Measurements from ENCODE around the gene SP9. TPM values are rescaled to one million over a fixed set of nuclear protein-coding genes. Genes with fewer than 3 reads are reported as not detected.

The SP9 gene
- total RNA-seq, 6 experiments from 2014 or later: not detected

GRCh38 chr2:174364628-174365027 is 29.9 kb downstream of the SP9 start:
- Histone ChIP-seq H3K9me3 (no peaks in the 10 kb centered on the region), H3K27ac (no peak overlapping the region), H3K4me1 (no peaks in the 10 kb centered on the region), H3K27me3 (no peaks in the 10 kb centered on the region), H3K36me3 (no peaks in the 10 kb centered on the region), H3K4me3 (no peak overlapping the region)
- DNase-seq (no peak), ATAC-seq (no peak)
- TF ChIP-seq POLR2A (IDR thresholded peaks at IDR 0.05) (no peak), CTCF (IDR thresholded peaks at IDR 0.05) (no peak)
- intact Hi-C loops (cut with DNase I): no loop called here
- WGBS (ENCODE audit: insufficient coverage, low coverage, low lambda C conversion rate, missing lambda C conversion rate): 100% methylated on average over 2 of the region's 2 CpGs

GRCh38 chr2:174365571-174365970 is 30.8 kb downstream of the SP9 start:
- WGBS (ENCODE audit: insufficient coverage, low coverage, low lambda C conversion rate, missing lambda C conversion rate): 100% methylated on average over 2 of the region's 2 CpGs

GRCh38 chr2:174368691-174369090 is 33.9 kb downstream of the SP9 start:
- intact Hi-C loops (cut with DNase I): no loop called here
- TF ChIP-seq POLR2A (IDR thresholded peaks at IDR 0.05): no peak
- TF ChIP-seq CTCF (IDR thresholded peaks at IDR 0.05): no peak
- Histone ChIP-seq H3K4me1 (no peaks in the 10 kb centered on the region), H3K27ac (no peak overlapping the region), H3K36me3 (peaks cover 0 to 13% (median 0%) of the 10 kb centered on the region in 4 donors), H3K27me3 (no peaks in the 10 kb centered on the region), H3K4me3 (no peak overlapping the region), H3K9me3 (no peaks in the 10 kb centered on the region)
- ATAC-seq (no peak), DNase-seq (no peak)
- 100% methylated on average over 1 of the region's 1 CpG for WGBS (ENCODE audit: insufficient coverage, low coverage, low lambda C conversion rate, missing lambda C conversion rate)

More at GRCh38 chr2:174365571-174365970, 30.8 kb downstream of the SP9 start:
- Histone ChIP-seq H3K27me3 (no peaks in the 10 kb centered on the region), H3K4me1 (no peaks in the 10 kb centered on the region), H3K36me3 (no peaks in the 10 kb centered on the region), H3K4me3 (no peak overlapping the region), H3K27ac (no peak overlapping the region), H3K9me3 (no peaks in the 10 kb centered on the region)
- ATAC-seq (no peak), DNase-seq (no peak)
- intact Hi-C loops (cut with DNase I): no loop called here
- TF ChIP-seq CTCF (IDR thresholded peaks at IDR 0.05) (no peak), POLR2A (IDR thresholded peaks at IDR 0.05) (no peak)

GRCh38 chr2:174376967-174377366 is 42.2 kb downstream of the SP9 start:
- ATAC-seq (no peak), DNase-seq (no peak)
- H3K4me3 ChIP-seq: no peak overlapping the region
- no peaks in the 10 kb centered on the region for H3K4me1 ChIP-seq
- no peaks in the 10 kb centered on the region for H3K9me3 ChIP-seq
- H3K27ac ChIP-seq: no peak overlapping the region
- no peaks in the 10 kb centered on the region for H3K27me3 ChIP-seq
- peaks cover 0 to 75% (median 21%) of the 10 kb centered on the region in 4 donors for H3K36me3 ChIP-seq
- 85% methylated on average over 2 of the region's 2 CpGs for WGBS (ENCODE audit: insufficient coverage, low coverage, low lambda C conversion rate, missing lambda C conversion rate)
- TF ChIP-seq POLR2A (IDR thresholded peaks at IDR 0.05) (no peak), CTCF (IDR thresholded peaks at IDR 0.05) (no peak)
- intact Hi-C loops (cut with DNase I): no loop called here

- WGBS (ENCODE audit: insufficient coverage, low coverage, low lambda C conversion rate, missing lambda C conversion rate): 58% methylated on average over 1 of the region's 1 CpG
- H3K36me3 ChIP-seq: peaks cover 4 to 47% (median 19%) of the 10 kb centered on the region in 4 donors
These were observed 49.0 kb downstream of the SP9 start for GRCh38 chr2:174383796-174384195.

More at GRCh38 chr2:174383796-174384195, 49.0 kb downstream of the SP9 start:
- ATAC-seq (peak in 1 of 4 donors; percentile 30), DNase-seq (no peak)
- Histone ChIP-seq H3K27ac (no peak overlapping the region), H3K4me1 (peaks cover 0 to 4% (median 0%) of the 10 kb centered on the region in 4 donors), H3K4me3 (no peak overlapping the region), H3K9me3 (no peaks in the 10 kb centered on the region), H3K27me3 (no peaks in the 10 kb centered on the region)
- intact Hi-C loops (cut with DNase I): no loop called here
- TF ChIP-seq POLR2A (IDR thresholded peaks at IDR 0.05): no peak
- no peak for TF ChIP-seq CTCF (IDR thresholded peaks at IDR 0.05)

All from right lobe of liver (tissue), 6 donors.